Activated CD8-positive, alpha-beta T cell treated with anti-CD3 and anti-CD28 coated beads, Interleukin-2, amount 10 ng/mL, durations not matched to agents 7 days and 5 days (primary cell): ENCODE data around the gene POFUT1. TPM values are rescaled to one million over a fixed set of nuclear protein-coding genes. Genes with fewer than 3 reads are reported as not detected.
A peak's percentile ranks its signal among the peaks of the same experiment; 100 is the strongest.

Experiments used
- ATAC-seq: fragments of 150-1000 bp; cut with Tn5 transposase; one replicate; pipeline ENCODE4 v1.10.0; 2021; ENCODE audit warnings: moderate library complexity
- CTCF ChIA-PET: fragments of 350-600 bp; sonication (Branson Sonifier 250); formaldehyde crosslinking; loops from one replicate; lab custom pipeline; 2021; ENCODE audit warnings: antibody characterized with exemption; lab: Charles Lee
- POLR2A ChIA-PET: fragments of 350-600 bp; sonication (Branson Sonifier 250); formaldehyde crosslinking; loops from one replicate; lab custom pipeline; 2021; ENCODE audit warnings: antibody characterized with exemption; lab: Charles Lee
- DNase-seq: peaks from one replicate; pipeline ENCODE4 v3.0.0-alpha.2; 2020
- H3K27ac Mint-ChIP-seq: one replicate; pipeline ENCODE4 v1.8.0; 2021; ENCODE audit warnings: mild to moderate bottlenecking, mixed read lengths
- H3K27me3 Mint-ChIP-seq: one replicate; pipeline ENCODE4 v1.8.0; 2021; ENCODE audit warnings: low read depth, mixed read lengths
- H3K36me3 Mint-ChIP-seq: one replicate; pipeline ENCODE4 v1.8.0; 2021; ENCODE audit warnings: low read depth, mixed read lengths
- H3K4me1 Mint-ChIP-seq: one replicate; pipeline ENCODE4 v1.8.0; 2021; ENCODE audit warnings: low read depth, mixed read lengths
- H3K4me3 Mint-ChIP-seq: one replicate; pipeline ENCODE4 v1.8.0; 2021; ENCODE audit warnings: mild to moderate bottlenecking, mixed read lengths
- H3K9me3 Mint-ChIP-seq: one replicate; pipeline ENCODE4 v1.8.0; 2022; ENCODE audit warnings: mixed read lengths; ENCODE audit not compliant: insufficient read depth
- total RNA-seq, 2 experiments: library from RNA; stranded (reverse); gene quantifications; one replicate each; pipeline ENCODE4 v1.2.3, GENCODE V29; 2021

The POFUT1 gene
- total RNA-seq, 2 experiments from 2014 or later: 23.5 to 24.8 TPM

DNA sequence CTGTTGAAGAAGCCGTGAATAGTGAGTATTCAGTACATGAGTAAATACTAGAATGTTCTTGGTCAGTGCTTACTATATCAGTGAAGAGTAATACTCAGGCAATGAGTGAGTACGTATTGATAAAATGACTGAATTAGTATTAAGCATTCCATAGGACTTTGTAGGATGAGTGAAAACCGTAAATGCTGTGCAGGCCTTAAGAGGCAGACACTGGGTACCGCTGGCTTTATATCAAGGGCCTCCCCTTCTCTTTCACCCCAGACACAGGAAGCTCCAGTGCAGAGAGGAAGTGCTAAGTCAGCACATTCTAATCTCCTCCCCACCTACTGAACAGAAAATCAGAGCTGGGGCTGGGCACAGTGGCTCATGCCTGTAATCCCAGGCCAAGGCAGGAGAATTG, 24.2 kb downstream of the POFUT1 start:
- Mint-ChIP-seq H3K4me3 (no peak overlapping the region), H3K36me3 (peaks cover 68% of the 10 kb centered on the region), H3K27me3 (no peaks in the 10 kb centered on the region), H3K9me3 (no peaks in the 10 kb centered on the region), H3K4me1 (peaks cover 28% of the 10 kb centered on the region), H3K27ac (peak overlapping the region; percentile 85)
- peak; percentile 90 for ATAC-seq
- peak; percentile 60 for DNase-seq
- ChIA-PET CTCF (interaction anchor here (0.7 kb wide), 2 partner anchors 17 to 420 kb away, joined by 3 read pairs; no protein-coding TSS in a partner anchor), POLR2A (interaction anchor here (1.0 kb wide), 1 partner anchor 46 kb away, joined by 4 read pairs; the partner anchor contains the start of gene KIF3B)

DNA sequence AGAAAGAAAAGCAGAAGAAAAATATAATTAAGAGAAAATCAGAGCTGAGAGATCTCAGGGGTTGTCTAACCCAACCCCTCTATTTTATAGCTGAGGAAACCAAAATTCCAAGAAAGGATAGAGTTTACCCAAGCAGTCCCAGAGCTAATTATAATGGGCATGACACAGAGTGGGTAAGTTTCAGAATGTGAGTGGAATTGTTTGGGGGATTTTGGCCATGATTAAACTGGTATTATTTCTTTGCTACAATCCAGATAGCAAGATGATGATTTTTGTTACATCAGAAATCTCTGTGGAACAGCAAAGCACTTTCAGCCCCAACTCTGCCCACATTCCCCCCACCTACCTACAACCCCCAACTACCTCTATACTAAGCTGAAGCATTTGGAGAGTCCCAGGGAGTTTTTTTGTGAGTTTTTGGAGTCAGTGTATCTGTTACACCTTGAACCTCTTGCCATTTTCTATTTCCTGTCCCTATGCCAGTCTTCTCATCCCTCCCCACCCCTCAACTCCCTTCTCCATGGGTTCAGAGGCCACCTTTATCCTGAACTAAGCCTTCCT, 24.7 kb downstream of the POFUT1 start:
- DNase-seq: no peak
- CTCF ChIA-PET: interaction anchor here (0.6 to 1.2 kb wide), 4 partner anchors 16 to 420 kb away, joined by 3 read pairs; no protein-coding TSS in a partner anchor
- no peaks in the 10 kb centered on the region for H3K27me3 Mint-ChIP-seq
- POLR2A ChIA-PET: interaction anchor here (0.6 to 1.0 kb wide), 3 partner anchors 12 to 276 kb away, joined by 3 to 4 read pairs (median 4); partner anchors contain the start of gene KIF3B
- peaks cover 28% of the 10 kb centered on the region for H3K4me1 Mint-ChIP-seq
- H3K4me3 Mint-ChIP-seq: no peak overlapping the region
- no peaks in the 10 kb centered on the region for H3K9me3 Mint-ChIP-seq
- ATAC-seq: no peak
- H3K36me3 Mint-ChIP-seq: peaks cover 68% of the 10 kb centered on the region
- H3K27ac Mint-ChIP-seq: peak overlapping the region; percentile 85

DNA sequence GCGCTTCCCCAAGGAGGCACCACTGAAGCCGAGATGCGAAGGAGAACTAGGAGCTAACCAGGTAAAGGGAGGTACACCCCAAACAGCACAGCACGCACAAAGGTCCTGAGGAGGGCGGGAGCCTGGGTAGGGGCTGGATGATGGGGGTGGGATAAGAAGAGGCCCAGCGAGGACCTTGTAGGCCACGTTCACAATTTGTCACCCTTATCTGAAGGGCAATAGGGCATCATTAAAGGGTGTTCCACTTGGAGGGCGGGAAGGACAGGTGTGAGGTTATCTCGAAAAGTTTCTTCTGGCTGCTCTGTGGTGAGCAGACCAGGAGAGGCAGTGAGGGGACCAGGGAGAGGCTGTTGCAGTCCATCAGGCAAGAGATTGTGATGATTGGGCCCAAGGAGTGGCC, 25.6 kb downstream of the POFUT1 start:
- Mint-ChIP-seq H3K9me3 (no peaks in the 10 kb centered on the region), H3K27ac (peak overlapping the region; percentile 63), H3K27me3 (no peaks in the 10 kb centered on the region), H3K4me1 (peaks cover 28% of the 10 kb centered on the region), H3K36me3 (peaks cover 60% of the 10 kb centered on the region), H3K4me3 (no peak overlapping the region)
- CTCF ChIA-PET: interaction anchor here (1.2 kb wide), 1 partner anchor 45 kb away, joined by 3 read pairs; no protein-coding TSS in a partner anchor
- ATAC-seq: no peak
- POLR2A ChIA-PET: interaction anchor here (0.7 kb wide), 1 partner anchor 275 kb away, joined by 3 read pairs; no protein-coding TSS in a partner anchor
- DNase-seq: no peak

DNA sequence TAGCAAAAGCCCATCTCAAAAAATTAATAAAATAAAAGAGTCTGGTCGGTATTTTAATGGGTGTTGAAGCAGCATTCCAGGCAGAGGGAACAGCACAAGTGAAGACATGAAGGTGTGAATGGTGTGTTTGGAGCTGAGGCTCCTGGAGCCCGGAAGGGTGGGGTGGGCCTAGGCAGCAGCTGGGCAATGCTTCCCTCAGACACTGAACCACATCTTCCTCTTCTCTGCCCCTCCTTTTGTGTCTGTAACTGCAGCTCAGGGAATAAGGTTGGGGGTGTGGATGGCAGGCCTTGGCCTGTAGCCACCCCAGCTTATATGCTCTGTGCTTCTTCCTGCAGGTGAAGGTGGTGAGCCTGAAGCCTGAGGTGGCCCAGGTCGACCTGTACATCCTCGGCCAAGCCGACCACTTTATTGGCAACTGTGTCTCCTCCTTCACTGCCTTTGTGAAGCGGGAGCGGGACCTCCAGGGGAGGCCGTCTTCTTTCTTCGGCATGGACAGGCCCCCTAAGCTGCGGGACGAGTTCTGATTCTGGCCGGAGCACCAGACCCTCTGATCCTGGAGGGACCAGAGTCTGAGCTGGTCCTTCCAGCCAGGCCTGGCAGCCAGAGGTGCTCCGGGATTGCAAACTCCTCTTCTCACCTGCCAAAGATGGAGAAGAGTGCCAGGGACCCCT, 26.6 kb downstream of the POFUT1 start:
- no peak overlapping the region for H3K27ac Mint-ChIP-seq
- ATAC-seq: no peak
- H3K27me3 Mint-ChIP-seq: no peaks in the 10 kb centered on the region
- H3K36me3 Mint-ChIP-seq: peaks cover 55% of the 10 kb centered on the region
- ChIA-PET POLR2A (no interaction called here), CTCF (no interaction called here)
- peaks cover 28% of the 10 kb centered on the region for H3K4me1 Mint-ChIP-seq
- no peak overlapping the region for H3K4me3 Mint-ChIP-seq
- no peak for DNase-seq
- no peaks in the 10 kb centered on the region for H3K9me3 Mint-ChIP-seq

DNA sequence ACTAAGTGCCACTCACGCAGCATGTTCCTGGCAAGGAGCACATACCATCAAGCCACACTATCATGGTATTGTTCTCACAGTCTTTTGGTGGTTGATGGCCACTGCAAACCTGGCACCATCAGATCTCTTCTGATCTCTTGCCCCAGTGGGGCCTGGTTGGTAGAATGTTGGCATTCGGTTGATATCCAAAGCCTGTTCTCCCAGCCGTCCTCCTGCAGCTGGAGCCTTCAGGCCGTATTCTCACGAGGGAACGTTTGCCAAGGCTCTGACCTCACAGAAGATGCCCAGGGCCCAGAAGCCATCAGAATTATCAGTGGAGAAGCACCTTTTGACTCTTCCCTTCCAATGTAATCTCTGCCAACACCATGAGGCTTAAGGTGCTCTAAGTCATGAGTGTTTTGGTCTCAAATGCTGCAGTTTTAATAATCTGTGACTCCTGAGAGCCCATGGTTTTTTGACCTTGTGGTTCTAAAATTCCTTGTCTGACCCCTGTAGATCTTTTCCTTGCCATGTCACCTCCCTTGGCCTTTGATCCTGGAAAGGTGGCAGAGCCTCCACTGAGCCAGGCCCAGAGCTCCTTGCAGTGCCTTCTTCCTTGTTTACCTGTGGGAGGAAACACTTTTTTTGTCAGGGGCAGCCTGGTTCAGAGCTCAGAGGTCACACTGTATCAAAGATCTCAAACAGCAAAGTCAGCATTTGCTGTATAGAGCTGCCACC, 27.8 kb downstream of the POFUT1 start:
- ChIA-PET CTCF (interaction anchor here (1.1 kb wide), 1 partner anchor 45 kb away, joined by 3 read pairs; no protein-coding TSS in a partner anchor), POLR2A (interaction anchor here (0.8 kb wide), 1 partner anchor 13 kb away, joined by 3 read pairs; no protein-coding TSS in a partner anchor)
- Mint-ChIP-seq H3K9me3 (no peaks in the 10 kb centered on the region), H3K36me3 (peaks cover 52% of the 10 kb centered on the region), H3K27me3 (no peaks in the 10 kb centered on the region), H3K27ac (no peak overlapping the region), H3K4me1 (peaks cover 30% of the 10 kb centered on the region), H3K4me3 (no peak overlapping the region)
- DNase-seq (no peak), ATAC-seq (no peak)

DNA sequence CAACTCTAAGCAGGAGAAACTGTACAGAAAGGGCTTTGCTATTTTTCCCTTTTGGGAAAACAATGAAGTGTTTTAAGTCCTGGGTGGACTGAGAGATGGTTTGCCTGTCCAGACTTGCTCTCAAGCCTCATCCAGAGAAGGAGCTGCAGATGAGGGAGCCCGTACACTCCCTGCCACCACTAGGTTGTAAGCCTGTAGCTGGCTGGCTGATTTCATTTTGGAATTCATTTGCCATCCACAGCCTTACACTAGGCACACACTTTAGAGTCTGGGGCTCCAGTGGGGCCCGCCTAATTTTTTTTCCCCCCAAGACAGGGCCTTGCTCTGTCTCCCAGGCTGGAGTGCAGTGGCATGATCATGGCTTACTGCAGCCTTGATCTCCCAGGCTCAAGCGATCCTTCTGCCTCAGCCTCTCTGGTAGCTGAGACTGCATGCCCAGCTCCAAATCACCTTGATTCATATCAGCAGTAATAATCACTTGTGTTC, 28.4 kb downstream of the POFUT1 start:
- ATAC-seq: no peak
- DNase-seq: no peak
- Mint-ChIP-seq H3K27ac (peak overlapping the region; percentile 49), H3K27me3 (no peaks in the 10 kb centered on the region), H3K4me1 (peaks cover 30% of the 10 kb centered on the region), H3K4me3 (no peak overlapping the region), H3K9me3 (no peaks in the 10 kb centered on the region), H3K36me3 (peaks cover 46% of the 10 kb centered on the region)
- POLR2A ChIA-PET: interaction anchor here (0.8 kb wide), 1 partner anchor 12 kb away, joined by 3 read pairs; no protein-coding TSS in a partner anchor
- CTCF ChIA-PET: interaction anchor here (1.1 kb wide), 1 partner anchor 45 kb away, joined by 3 read pairs; no protein-coding TSS in a partner anchor

DNA sequence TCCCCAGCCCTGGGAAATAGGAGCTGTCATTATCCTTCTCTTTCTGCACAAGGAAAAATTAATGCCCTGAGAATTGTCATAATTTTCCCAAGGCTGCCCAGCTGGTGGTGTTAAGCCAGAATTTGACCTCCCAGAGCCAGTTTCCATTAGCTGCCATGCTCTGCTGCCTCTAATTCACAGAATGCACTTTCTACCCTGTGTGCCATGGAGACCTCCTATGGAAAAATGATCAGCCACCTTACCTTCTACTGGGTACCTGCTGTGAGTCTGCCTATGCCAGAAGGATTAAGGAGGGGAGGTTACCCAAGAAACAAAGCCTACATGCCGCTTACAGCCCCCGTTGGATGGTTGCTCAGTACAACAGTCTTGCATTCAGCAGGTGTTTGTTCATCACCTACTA, 29.1 kb downstream of the POFUT1 start:
- no peak for DNase-seq
- Mint-ChIP-seq H3K9me3 (no peaks in the 10 kb centered on the region), H3K27ac (no peak overlapping the region), H3K4me3 (no peak overlapping the region), H3K27me3 (no peaks in the 10 kb centered on the region), H3K36me3 (peaks cover 39% of the 10 kb centered on the region), H3K4me1 (peaks cover 23% of the 10 kb centered on the region)
- no peak for ATAC-seq
- CTCF ChIA-PET: no interaction called here
- POLR2A ChIA-PET: no interaction called here

DNA sequence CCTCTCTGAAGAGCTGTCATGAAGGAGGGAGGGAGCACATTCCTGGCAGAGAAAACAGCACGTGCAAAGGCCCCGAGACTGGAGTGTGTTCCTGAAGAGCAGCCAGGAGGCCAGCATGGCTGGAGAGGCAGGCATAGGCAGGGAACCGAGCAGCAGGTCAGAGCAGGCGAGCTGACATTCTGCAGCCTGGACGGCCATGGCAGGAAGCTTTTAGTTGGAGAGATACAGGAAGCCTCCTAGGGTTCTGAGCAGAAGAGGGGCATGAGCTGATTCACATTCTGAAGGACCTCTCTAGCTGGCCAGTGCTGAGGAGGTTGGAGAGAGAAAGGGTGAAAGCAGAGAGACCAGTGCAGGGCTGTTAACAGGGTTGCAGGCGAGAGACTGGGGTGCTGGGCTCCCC, 29.7 kb downstream of the POFUT1 start:
- ATAC-seq (no peak), DNase-seq (no peak)
- ChIA-PET CTCF (no interaction called here), POLR2A (no interaction called here)
- no peaks in the 10 kb centered on the region for H3K27me3 Mint-ChIP-seq
- H3K36me3 Mint-ChIP-seq: peaks cover 33% of the 10 kb centered on the region
- no peak overlapping the region for H3K4me3 Mint-ChIP-seq
- no peak overlapping the region for H3K27ac Mint-ChIP-seq
- no peaks in the 10 kb centered on the region for H3K9me3 Mint-ChIP-seq
- H3K4me1 Mint-ChIP-seq: peaks cover 17% of the 10 kb centered on the region

DNA sequence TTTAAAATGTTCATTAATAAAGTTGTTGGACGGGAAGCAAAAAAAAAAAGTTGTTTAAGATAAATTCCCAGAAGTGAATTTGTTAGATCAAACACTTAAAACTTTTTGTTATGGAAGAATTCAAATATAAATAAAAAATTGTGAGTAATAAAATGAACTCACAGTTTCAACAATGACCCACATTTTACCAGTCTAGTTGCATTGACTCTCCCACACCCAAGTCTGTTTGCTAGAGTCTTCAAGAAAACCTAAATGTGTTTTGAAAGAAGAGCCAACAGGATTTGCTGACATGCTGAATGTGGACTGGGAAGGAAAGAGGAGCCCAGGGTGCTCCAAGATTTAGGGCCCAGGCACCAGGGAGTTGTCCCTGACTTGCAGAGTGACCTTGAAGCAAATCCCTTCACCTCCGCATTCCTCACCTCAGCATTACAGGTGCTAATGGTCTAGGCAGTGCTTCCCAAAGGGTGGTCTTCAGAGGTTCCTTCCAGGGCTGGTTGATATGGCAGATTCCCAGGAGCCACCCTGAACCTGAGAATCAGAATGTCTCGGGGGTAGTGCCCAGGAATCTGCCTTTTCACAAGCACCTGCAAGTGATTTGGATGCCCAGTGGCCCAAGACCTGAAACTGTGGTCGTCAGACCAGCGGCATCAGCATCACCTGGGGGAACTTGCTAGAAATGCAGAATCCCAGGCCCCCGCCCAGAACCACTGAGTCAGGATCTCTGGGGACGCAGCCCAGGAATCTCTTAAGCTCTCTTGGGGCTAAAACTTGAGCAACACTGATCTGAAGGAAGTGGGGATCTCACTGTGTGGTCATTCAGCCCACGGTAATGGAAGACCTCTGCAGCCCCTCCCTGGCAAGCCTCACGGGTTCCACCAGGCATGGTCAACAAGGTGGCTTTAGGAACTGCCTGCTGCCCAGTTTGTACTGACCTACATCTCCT, 31.1 kb downstream of the POFUT1 start:
- POLR2A ChIA-PET: interaction anchor here (0.9 kb wide), 1 partner anchor 38 kb away, joined by 3 read pairs; no protein-coding TSS in a partner anchor
- H3K4me1 Mint-ChIP-seq: peaks cover 6% of the 10 kb centered on the region
- H3K9me3 Mint-ChIP-seq: no peaks in the 10 kb centered on the region
- no peaks in the 10 kb centered on the region for H3K27me3 Mint-ChIP-seq
- no peak overlapping the region for H3K27ac Mint-ChIP-seq
- DNase-seq: no peak
- no peak overlapping the region for H3K4me3 Mint-ChIP-seq
- CTCF ChIA-PET: no interaction called here
- ATAC-seq: no peak
- H3K36me3 Mint-ChIP-seq: peaks cover 19% of the 10 kb centered on the region

DNA sequence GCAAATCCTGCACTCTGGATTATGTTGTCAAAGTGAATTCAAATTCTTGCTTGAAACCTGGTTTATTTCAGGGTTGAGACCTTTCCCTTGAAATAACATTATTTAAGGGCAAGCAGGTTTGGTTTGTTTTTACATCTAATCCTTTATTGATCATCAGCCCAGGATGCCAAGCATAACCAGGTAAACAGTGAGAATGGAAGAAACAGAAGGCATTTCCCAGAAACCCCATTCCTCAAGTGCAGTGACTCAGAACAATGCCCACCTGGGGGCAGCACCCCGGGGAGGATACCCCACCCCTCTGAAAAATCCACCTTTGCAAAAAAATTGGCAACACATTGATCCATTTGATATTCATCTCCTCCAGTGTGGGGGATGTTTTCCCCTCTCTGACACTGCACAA, 32.5 kb downstream of the POFUT1 start:
- H3K27me3 Mint-ChIP-seq: no peaks in the 10 kb centered on the region
- ChIA-PET POLR2A (interaction anchor here (0.6 kb wide), 1 partner anchor 106 kb away, joined by 4 read pairs; no protein-coding TSS in a partner anchor), CTCF (interaction anchor here (0.6 kb wide), 1 partner anchor 969 kb away, joined by 3 read pairs; no protein-coding TSS in a partner anchor)
- ATAC-seq: no peak
- peaks cover 7% of the 10 kb centered on the region for H3K36me3 Mint-ChIP-seq
- no peak overlapping the region for H3K4me3 Mint-ChIP-seq
- H3K9me3 Mint-ChIP-seq: no peaks in the 10 kb centered on the region
- H3K27ac Mint-ChIP-seq: no peak overlapping the region
- H3K4me1 Mint-ChIP-seq: peaks cover 3% of the 10 kb centered on the region
- DNase-seq: no peak
